ENCODE measurements around the gene OR5J2. TPM values are rescaled to one million over a fixed set of nuclear protein-coding genes. Genes with fewer than 3 reads are reported as not detected.

Gene OR5J2
- total RNA-seq, 2 experiments from 2014 or later = not detected

DNA sequence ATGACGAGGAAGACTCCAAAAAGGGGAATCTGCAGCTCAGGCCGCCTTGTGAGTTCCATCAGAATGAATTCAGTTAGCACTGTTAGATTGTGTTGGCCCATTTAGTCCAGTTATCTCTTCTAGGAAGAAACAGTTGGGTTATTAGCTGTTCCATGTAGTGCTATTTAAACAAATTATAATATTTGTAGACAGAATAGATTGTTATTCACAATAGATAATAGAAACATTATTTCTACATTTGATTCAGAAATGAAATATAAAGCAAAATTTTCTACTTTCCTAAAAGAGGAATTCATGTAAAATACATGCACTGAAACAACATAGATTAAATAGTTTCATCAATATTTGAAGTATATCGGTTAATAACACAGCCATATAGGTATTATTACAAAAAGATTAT lies 16.2 kb upstream of the OR5J2 start, which contains the start of gene OR8K5:
TSS of gene OR8K5 (minus strand) at position 101 of the 400 bp plus-strand sequence. CDS start at position 101, 0 bp downstream.
- intact Hi-C loops (cut with micrococcal nuclease) = no loop called here
- Mint-ChIP-seq H3K4me1 (ENCODE audit: low read depth) (no peaks in the 10 kb centered on the region), H3K9me3 (peaks cover 24% of the 10 kb centered on the region), H3K36me3 (ENCODE audit: low read depth) (no peaks in the 10 kb centered on the region), H3K27ac (no peak within 1 kb of the TSS), H3K27me3 (no peaks in the 10 kb centered on the region), H3K4me3 (no peak within 1 kb of the TSS)
- ChIA-PET POLR2A (no interaction called here), CTCF (no interaction called here)
- no peak for TF ChIP-seq CTCF (IDR thresholded peaks at IDR 0.05)
- ATAC-seq = no peak
- DNase-seq = no peak

GRCh38 chr11:56163804-56164203 lies 12.6 kb upstream of the OR5J2 start:
- no peak overlapping the region for H3K27ac Mint-ChIP-seq
- H3K36me3 Mint-ChIP-seq (ENCODE audit: low read depth) = no peaks in the 10 kb centered on the region
- H3K9me3 Mint-ChIP-seq = peaks cover 22% of the 10 kb centered on the region
- no peaks in the 10 kb centered on the region for H3K27me3 Mint-ChIP-seq
- POLR2A ChIA-PET = no interaction called here
- intact Hi-C loops (cut with micrococcal nuclease) = no loop called here
- DNase-seq (no peak), ATAC-seq (no peak)
- TF ChIP-seq CTCF (IDR thresholded peaks at IDR 0.05) = no peak
- no peaks in the 10 kb centered on the region for H3K4me1 Mint-ChIP-seq (ENCODE audit: low read depth)
- CTCF ChIA-PET = no interaction called here
- H3K4me3 Mint-ChIP-seq = no peak overlapping the region

DNA sequence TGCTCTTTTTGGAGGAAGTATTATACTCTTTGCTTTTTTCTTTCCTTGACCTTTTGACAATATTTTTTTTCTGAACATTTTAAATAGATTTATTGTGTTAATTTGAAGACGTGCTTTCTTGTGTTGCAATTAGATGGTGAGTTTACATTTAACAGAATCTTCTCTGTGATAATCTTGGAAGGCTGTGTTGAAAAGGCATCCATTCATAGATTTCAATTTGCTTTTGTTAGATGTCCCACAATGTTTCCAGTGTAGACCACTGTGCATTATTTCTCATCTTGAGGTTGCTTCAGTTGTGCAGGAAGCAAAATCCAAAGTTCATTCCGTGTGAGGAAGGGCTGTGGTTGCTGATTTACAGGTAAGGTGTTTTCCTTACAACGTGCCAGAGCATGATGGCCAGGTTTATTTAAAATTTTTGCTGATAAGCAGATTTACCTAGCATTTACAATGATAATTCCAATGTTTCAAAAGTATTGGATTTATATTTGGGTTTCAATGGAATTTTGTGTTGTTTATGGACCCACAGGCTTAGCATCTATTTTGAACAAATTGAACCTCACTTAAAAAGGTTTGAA lies 4.1 kb upstream of the OR5J2 start:
- Mint-ChIP-seq H3K4me1 (ENCODE audit: low read depth) (no peaks in the 10 kb centered on the region), H3K27ac (no peak overlapping the region), H3K4me3 (no peak overlapping the region), H3K36me3 (ENCODE audit: low read depth) (no peaks in the 10 kb centered on the region), H3K27me3 (no peaks in the 10 kb centered on the region), H3K9me3 (peaks cover 12% of the 10 kb centered on the region)
- POLR2A ChIA-PET = no interaction called here
- CTCF ChIA-PET = no interaction called here
- TF ChIP-seq CTCF (IDR thresholded peaks at IDR 0.05) = no peak
- no peak for DNase-seq
- no peak for ATAC-seq
- intact Hi-C loops (cut with micrococcal nuclease) = no loop called here

DNA sequence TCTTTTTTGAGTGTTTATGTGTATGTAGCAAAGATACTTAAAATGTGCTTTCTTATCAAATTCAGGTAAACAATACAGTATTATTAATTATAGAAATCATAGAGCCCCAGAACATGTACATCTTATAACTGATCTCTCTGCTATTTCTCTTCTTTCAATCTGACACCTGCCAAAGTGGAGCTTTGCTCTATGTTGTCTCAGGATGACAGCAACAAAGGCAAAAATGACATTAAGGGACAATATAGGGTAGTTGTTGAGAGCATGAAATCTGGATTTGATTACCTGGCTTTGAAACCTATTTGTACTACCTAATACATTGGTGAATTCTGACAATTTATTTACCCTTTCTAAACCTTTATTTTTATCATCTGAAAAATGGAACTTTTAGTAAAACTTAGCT lies 7.0 kb downstream of the OR5J2 start:
- intact Hi-C loops (cut with micrococcal nuclease) = no loop called here
- Mint-ChIP-seq H3K4me3 (no peak overlapping the region), H3K27ac (no peak overlapping the region), H3K4me1 (ENCODE audit: low read depth) (no peaks in the 10 kb centered on the region), H3K36me3 (ENCODE audit: low read depth) (no peaks in the 10 kb centered on the region), H3K9me3 (peaks cover 24% of the 10 kb centered on the region), H3K27me3 (no peaks in the 10 kb centered on the region)
- CTCF ChIA-PET = no interaction called here
- ATAC-seq (no peak), DNase-seq (no peak)
- TF ChIP-seq CTCF (IDR thresholded peaks at IDR 0.05) = no peak
- POLR2A ChIA-PET = no interaction called here

- ATAC-seq (no peak), DNase-seq (no peak)
- no peak for TF ChIP-seq CTCF (IDR thresholded peaks at IDR 0.05)
- intact Hi-C loops (cut with micrococcal nuclease) = no loop called here
- ChIA-PET POLR2A (no interaction called here), CTCF (no interaction called here)
- H3K4me1 Mint-ChIP-seq (ENCODE audit: low read depth) = no peaks in the 10 kb centered on the region
- H3K9me3 Mint-ChIP-seq = peaks cover 28% of the 10 kb centered on the region
- H3K4me3 Mint-ChIP-seq = no peak overlapping the region
- no peak overlapping the region for H3K27ac Mint-ChIP-seq
- no peaks in the 10 kb centered on the region for H3K36me3 Mint-ChIP-seq (ENCODE audit: low read depth)
- no peaks in the 10 kb centered on the region for H3K27me3 Mint-ChIP-seq
Observed at GRCh38 chr11:56188602-56189001, 12.2 kb downstream of the OR5J2 start.

All from activated CD8-positive, alpha-beta T cell treated with anti-CD3 and anti-CD28 coated beads for 36 hours (primary cell).